ENCODE data around the gene LUC7L3.

LUC7L3 gene

GRCh38 chr17:50691550-50692447, 27.6 kb upstream of the LUC7L3 start:
- TF ChIP-seq CTCF (IDR thresholded peaks at IDR 0.05; ENCODE audit: low read length, missing control alignments) = no peak
- no peak for DNase-seq (ENCODE audit: low read depth)
- no peak overlapping the region for H3K4me3 ChIP-seq (replicated peaks; ENCODE audit: low read depth, low read length)

- no peak for DNase-seq (ENCODE audit: low read depth)
- TF ChIP-seq CTCF (IDR thresholded peaks at IDR 0.05; ENCODE audit: low read length, missing control alignments) = no peak
- no peak overlapping the region for H3K4me3 ChIP-seq (replicated peaks; ENCODE audit: low read depth, low read length)
Observed at GRCh38 chr17:50692448-50693035, 26.9 kb upstream of the LUC7L3 start.

GRCh38 chr17:50693036-50693682, 26.2 kb upstream of the LUC7L3 start:
- no peak overlapping the region for H3K4me3 ChIP-seq (replicated peaks; ENCODE audit: low read depth, low read length)
- no peak for TF ChIP-seq CTCF (IDR thresholded peaks at IDR 0.05; ENCODE audit: low read length, missing control alignments)
- DNase-seq (ENCODE audit: low read depth) = no peak

- H3K4me3 ChIP-seq (replicated peaks; ENCODE audit: low read depth, low read length) = no peak overlapping the region
- DNase-seq (ENCODE audit: low read depth) = no peak
- TF ChIP-seq CTCF (IDR thresholded peaks at IDR 0.05; ENCODE audit: low read length, missing control alignments) = no peak
Observed at GRCh38 chr17:50696365-50696879, 23.0 kb upstream of the LUC7L3 start.

- H3K4me3 ChIP-seq (replicated peaks; ENCODE audit: low read depth, low read length) = no peak overlapping the region
- no peak for DNase-seq (ENCODE audit: low read depth)
- no peak for TF ChIP-seq CTCF (IDR thresholded peaks at IDR 0.05; ENCODE audit: low read length, missing control alignments)
Observed at GRCh38 chr17:50697062-50697461, 22.3 kb upstream of the LUC7L3 start.

GRCh38 chr17:50697663-50698272, 21.6 kb upstream of the LUC7L3 start:
- TF ChIP-seq CTCF (IDR thresholded peaks at IDR 0.05; ENCODE audit: low read length, missing control alignments) = no peak
- no peak for DNase-seq (ENCODE audit: low read depth)
- H3K4me3 ChIP-seq (replicated peaks; ENCODE audit: low read depth, low read length) = no peak overlapping the region

Measured in fibroblast of pulmonary artery (primary cell).